IMR-90 (cell line): ENCODE data around the gene CACNA1D. TPM values are rescaled to one million over a fixed set of nuclear protein-coding genes. Genes with fewer than 3 reads are reported as not detected.

Experiments
- ATAC-seq: fragments of 200-7000 bp; cut with Tn5 transposase; 2 replicates; pipeline ENCODE4 v1.9.1; 2020; ENCODE audit warnings: low read depth, mild to moderate bottlenecking, moderate library complexity
- BruUV-seq: library from RNA; stranded (reverse); fragments of 400-500 nt; replicated peaks from 2 replicates; lab custom pipeline; 2021; lab: Mats Ljungman, UMichigan
- CTCF ChIA-PET: fragments of 300-600 bp; formaldehyde crosslinking; extraction: SDS; loops from one replicate; lab custom pipeline; 2021; ENCODE audit warnings: antibody characterized with exemption; lab: Yijun Ruan, JAX
- POLR2A ChIA-PET: fragments of 300-600 bp; sonication (Branson Sonifier 250); formaldehyde crosslinking; loops from one replicate; lab custom pipeline; 2022; ENCODE audit warnings: antibody characterized with exemption; ENCODE audit not compliant: unreplicated experiment; lab: Charles Lee
- DNase-seq: peaks from one replicate; pipeline ENCODE4 v3.0.0; 2013
- H2AFZ ChIP-seq: replicated peaks from 2 replicates; pipeline ENCODE3; 2013; ENCODE audit warnings: low read length, mild to moderate bottlenecking; ENCODE audit not compliant: poor library complexity
- H2AK5ac ChIP-seq: 2 replicates; pipeline ENCODE4 v1.6.1; 2013; ENCODE audit warnings: low read depth, low read length, inconsistent platforms
- H2AK9ac ChIP-seq: replicated peaks from 2 replicates; pipeline ENCODE3; 2013; ENCODE audit warnings: mild to moderate bottlenecking, low read depth, low read length, moderate library complexity; ENCODE audit not compliant: poor library complexity
- H2BK120ac ChIP-seq: 2 replicates; pipeline ENCODE4 v1.6.1; 2013; ENCODE audit warnings: low read depth, low read length, inconsistent platforms
- H2BK15ac ChIP-seq: 3 replicates; pipeline ENCODE4 v1.6.1; 2013; ENCODE audit warnings: low read depth, low read length, inconsistent platforms
- H2BK20ac ChIP-seq: 2 replicates; pipeline ENCODE4 v1.6.1; 2013; ENCODE audit warnings: low read depth, mild to moderate bottlenecking, inconsistent platforms, low read length, moderate library complexity
- H2BK5ac ChIP-seq: 2 replicates; pipeline ENCODE4 v1.6.1; 2013; ENCODE audit warnings: mild to moderate bottlenecking, low read depth, low read length, inconsistent platforms; ENCODE audit not compliant: poor library complexity, severe bottlenecking
- H3K14ac ChIP-seq: replicated peaks from 2 replicates; pipeline ENCODE4 v1.6.1; 2013; ENCODE audit warnings: low read depth, low read length, inconsistent platforms
- H3K18ac ChIP-seq: 2 replicates; pipeline ENCODE4 v1.6.1; 2013; ENCODE audit warnings: low read depth, low read length, control low read depth
- H3K23ac ChIP-seq: 2 replicates; pipeline ENCODE4 v1.6.1; 2013; ENCODE audit warnings: low read depth, low read length, inconsistent platforms
- H3K27ac ChIP-seq: 2 replicates; pipeline ENCODE4 v1.5.1; 2013; ENCODE audit warnings: mild to moderate bottlenecking, control low read depth, low read length; ENCODE audit not compliant: insufficient read depth
- H3K27me3 ChIP-seq: 2 replicates; pipeline ENCODE4 v1.6.1; 2013; ENCODE audit warnings: low read length; ENCODE audit not compliant: control insufficient read depth, insufficient read depth
- H3K36me3 ChIP-seq: 2 replicates; pipeline ENCODE4 v1.6.1; 2013; ENCODE audit warnings: low read length, mixed read lengths; ENCODE audit not compliant: control insufficient read depth, insufficient read depth
- H3K4ac ChIP-seq: 2 replicates; pipeline ENCODE4 v1.6.1; 2013; ENCODE audit warnings: low read depth, low read length, inconsistent platforms
- H3K4me1 ChIP-seq: 2 replicates; pipeline ENCODE4 v1.6.1; 2013; ENCODE audit warnings: low read length, mixed read lengths; ENCODE audit not compliant: control insufficient read depth, insufficient read depth
- H3K4me2 ChIP-seq: 2 replicates; pipeline ENCODE4 v1.6.1; 2013; ENCODE audit warnings: low read depth, mild to moderate bottlenecking, control low read depth, low read length, moderate library complexity
- H3K4me3 ChIP-seq: 2 replicates; pipeline ENCODE4 v1.5.1; 2013; ENCODE audit warnings: low read depth, mild to moderate bottlenecking, control low read depth, low read length, moderate library complexity; ENCODE audit not compliant: insufficient read depth
- H3K56ac ChIP-seq: 2 replicates; pipeline ENCODE4 v1.6.1; 2013; ENCODE audit warnings: low read length, inconsistent platforms; ENCODE audit not compliant: insufficient read depth; ENCODE audit errors: extremely low read depth
- H3K79me1 ChIP-seq, 2 experiments: 2 replicates each; pipeline ENCODE4 v1.6.1; 2013; ENCODE audit warnings: low read length in 2 of 2, inconsistent platforms in 1 of 2, low read depth in 1 of 2
- H3K9ac ChIP-seq: 2 replicates; pipeline ENCODE4 v1.6.1; 2013; ENCODE audit warnings: low read depth, low read length, control low read depth
- H3K9me1 ChIP-seq: 2 replicates; pipeline ENCODE4 v1.6.1; 2013; ENCODE audit warnings: low read length, inconsistent platforms; ENCODE audit not compliant: insufficient read depth
- H3K9me3 ChIP-seq: 2 replicates; pipeline ENCODE4 v1.6.1; 2013; ENCODE audit warnings: low read length; ENCODE audit not compliant: control insufficient read depth, insufficient read depth
- H4K20me1 ChIP-seq: 2 replicates; pipeline ENCODE4 v1.6.1; 2013; ENCODE audit warnings: low read length, inconsistent platforms; ENCODE audit not compliant: insufficient read depth
- H4K5ac ChIP-seq: 2 replicates; pipeline ENCODE4 v1.6.1; 2013; ENCODE audit warnings: mild to moderate bottlenecking, low read depth, low read length, control low read depth
- H4K8ac ChIP-seq, 2 experiments: 2 replicates each; pipeline ENCODE4 v1.6.1; 2013; ENCODE audit warnings: low read depth in 2 of 2, low read length in 2 of 2, control low read depth in 1 of 2, inconsistent platforms in 1 of 2
- H4K91ac ChIP-seq: 2 replicates; pipeline ENCODE4 v1.6.1; 2013; ENCODE audit warnings: low read depth, low read length, inconsistent platforms; ENCODE audit not compliant: insufficient read depth
- CHD1 ChIP-seq: IDR thresholded peaks from 2 replicates; pipeline ENCODE4 v1.6.1; 2012; ENCODE audit warnings: low read depth, low read length, improper control_type of control experiment
- MAZ ChIP-seq: IDR thresholded peaks from 2 replicates; pipeline ENCODE4 v1.6.1; 2012; ENCODE audit warnings: low read depth, mild to moderate bottlenecking, low read length, improper control_type of control experiment, moderate library complexity, borderline replicate concordance
- MXI1 ChIP-seq: IDR thresholded peaks from 2 replicates; pipeline ENCODE4 v1.6.1; 2012; ENCODE audit warnings: low read depth, mild to moderate bottlenecking, low read length, moderate library complexity, borderline replicate concordance
- NFE2L2 ChIP-seq: fragments of 150-350 bp; IDR thresholded peaks from 2 replicates; pipeline ENCODE4 v1.6.1; 2016; ENCODE audit warnings: low read depth, mild to moderate bottlenecking, low read length
- WGBS, 2 experiments: methylation state at CpG; one replicate each; pipeline versions ENCODE4 v1.1.5 to v1.1.7; 2013; ENCODE audit warnings: missing lambda C conversion rate in 2 of 2; ENCODE audit not compliant: insufficient read length in 1 of 2; ENCODE audit errors: extremely low coverage in 2 of 2; 5-methylcytosine and 5-hydroxymethylcytosine counted together
- dilution Hi-C: fragments of 300-500 bp; cut with HindIII; formaldehyde crosslinking; loops from one replicate; pipeline ENCODE4 v1.14.3; 2018; ENCODE audit warnings: low sequenced_read_pairs; ENCODE audit not compliant: unreplicated experiment
- in situ Hi-C: fragments of 300-500 bp; cut with MboI; formaldehyde crosslinking; loops from 3 replicates; pipeline ENCODE4 v1.14.3; 2019; ENCODE audit warnings: low sequenced_read_pairs, inconsistent platforms, mixed read lengths
- intact Hi-C: fragments of 100-400 bp; cut with micrococcal nuclease; formaldehyde crosslinking; loops from 2 replicates; pipeline ENCODE4 v1.10.0; 2022
- polyA plus RNA-seq, 3 experiments: library from polyadenylated mRNA; depleted of rRNA; stranded (reverse); fragments of >200 nt; gene quantifications; 2 replicates each; pipeline ENCODE4 v1.2.3, GENCODE V29; 2012; ENCODE audit warnings: low replicate concordance in 1 of 3
- total RNA-seq: library from RNA; depleted of rRNA; stranded (reverse); fragments of >200 nt; gene quantifications from 2 replicates; pipeline ENCODE4 v1.2.3, GENCODE V29; 2012

The CACNA1D gene
- total and polyA plus RNA-seq, 2 of the 4 experiments (the other 2 are of a cell fraction) = 0.07 TPM; not detected in 1

DNA sequence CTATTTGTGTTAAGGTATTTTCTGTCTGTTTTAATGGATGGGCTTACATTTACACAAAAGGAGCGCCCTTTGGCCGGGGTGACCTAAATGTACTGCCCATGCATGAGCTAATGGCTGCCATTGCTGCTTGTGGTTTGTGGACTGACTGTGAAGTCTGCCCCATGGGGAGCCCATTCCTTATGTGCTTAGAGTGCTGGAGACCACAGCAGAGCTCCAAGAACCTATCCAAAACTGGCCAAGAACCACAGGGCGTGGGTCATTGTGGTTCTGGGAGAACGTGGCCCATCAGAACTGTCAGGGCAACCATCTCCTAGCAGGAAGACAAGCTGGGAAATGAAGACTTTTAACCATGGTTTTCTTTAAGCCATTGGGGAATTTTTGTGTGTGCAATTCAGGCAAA lies 246.5 kb downstream of the CACNA1D start:
- H3K27ac ChIP-seq = no peak overlapping the region
- no CpG with 5 or more reads among the region's 4 CpGs for WGBS, 2 experiments
- no peaks in the 10 kb centered on the region for H3K36me3 ChIP-seq
- no peak overlapping the region for H2BK120ac ChIP-seq
- H3K14ac ChIP-seq = no peak overlapping the region
- ATAC-seq (no peak), DNase-seq (no peak)
- no peak overlapping the region for H3K4me3 ChIP-seq
- H3K9me1 ChIP-seq = no peaks in the 10 kb centered on the region
- H2BK15ac ChIP-seq = no peak overlapping the region
- H3K9me3 ChIP-seq = no peaks in the 10 kb centered on the region
- no peaks in the 10 kb centered on the region for H3K4me1 ChIP-seq
- no peak overlapping the region for H2AK5ac ChIP-seq
- no TSS peak for BruUV-seq
- no peak overlapping the region for H4K8ac ChIP-seq
- H4K20me1 ChIP-seq = no peaks in the 10 kb centered on the region
- intact Hi-C loops (no loop called here), in situ Hi-C loops (no loop called here), dilution Hi-C loops (no loop called here)
- no peak overlapping the region for H3K23ac ChIP-seq
- H2AFZ ChIP-seq = no peak overlapping the region
- no peak overlapping the region for H2BK5ac ChIP-seq
- no peak overlapping the region for H2BK20ac ChIP-seq
- POLR2A ChIA-PET = no interaction called here
- H3K4me2 ChIP-seq = no peak overlapping the region
- H3K4ac ChIP-seq = no peak overlapping the region
- H3K79me1 ChIP-seq = no peaks in the 10 kb centered on the region
- peaks cover 2% of the 10 kb centered on the region for H3K27me3 ChIP-seq
- H3K18ac ChIP-seq = no peak overlapping the region
- H4K91ac ChIP-seq = no peak overlapping the region
- H3K9ac ChIP-seq = no peak overlapping the region
- H3K56ac ChIP-seq = no peak overlapping the region
- H2AK9ac ChIP-seq = no peak overlapping the region
- no peak overlapping the region for H4K5ac ChIP-seq
- CTCF ChIA-PET = no interaction called here
- TF ChIP-seq MXI1 (no peak), MAZ (no peak), CHD1 (no peak), NFE2L2 (no peak)
